HepG2 (cell line): ENCODE data around the gene SPATA25. TPM values are rescaled to one million over a fixed set of nuclear protein-coding genes. Genes with fewer than 3 reads are reported as not detected.

Experiments used
- CENPX ChIP-seq: sonication (generic); formaldehyde crosslinking; IDR thresholded peaks from 2 replicates; pipeline ENCODE4 v1.9.0; 2021; ENCODE audit warnings: mild to moderate bottlenecking, missing genetic modification reagents, moderate library complexity
- ELF3 ChIP-seq: IDR thresholded peaks from 2 replicates; pipeline ENCODE4 v1.6.1; 2016; ENCODE audit warnings: missing genetic modification reagents, missing compliant biosample characterization
- LCORL ChIP-seq, 2 experiments: fragments of 450-650 bp in 1 of 2; sonication (generic) in 1 of 2; formaldehyde crosslinking in 1 of 2; IDR thresholded peaks; 2 replicates each; pipeline versions ENCODE4 v1.5.0 to v1.6.1; 2017 to 2020; ENCODE audit warnings: antibody characterized with exemption in 1 of 2, missing genetic modification reagents in 1 of 2
- MTF1 ChIP-seq: sonication (generic); formaldehyde crosslinking; IDR thresholded peaks from 2 replicates; pipeline ENCODE4 v1.5.0; 2020; ENCODE audit warnings: missing genetic modification reagents
- SOX5 ChIP-seq: IDR thresholded peaks from 2 replicates; pipeline ENCODE4 v1.6.1; 2016; ENCODE audit warnings: borderline replicate concordance
- SP2 ChIP-seq: sonication (generic); formaldehyde crosslinking; IDR thresholded peaks from 2 replicates; pipeline ENCODE4 v1.5.1; 2020; ENCODE audit warnings: mild to moderate bottlenecking, missing genetic modification reagents
- ZMAT3 ChIP-seq: sonication (generic); formaldehyde crosslinking; conservative IDR thresholded peaks from 2 replicates; pipeline ENCODE4 v1.7.0; 2021; ENCODE audit warnings: missing genetic modification reagents
- ZNF121 ChIP-seq: sonication (generic); formaldehyde crosslinking; IDR thresholded peaks from 2 replicates; pipeline ENCODE4 v1.5.0; 2020; ENCODE audit warnings: mild to moderate bottlenecking, missing genetic modification reagents
- ZNF326 ChIP-seq: sonication (generic); formaldehyde crosslinking; IDR thresholded peaks from 2 replicates; pipeline ENCODE4 v1.4.0; 2020; ENCODE audit warnings: missing genetic modification reagents, borderline replicate concordance
- ZNF547 ChIP-seq: sonication (generic); formaldehyde crosslinking; IDR thresholded peaks from 2 replicates; pipeline ENCODE4 v1.5.1; 2020; ENCODE audit warnings: mild to moderate bottlenecking, missing genetic modification reagents
- ZNF652 ChIP-seq: IDR thresholded peaks from 2 replicates; pipeline ENCODE4 v1.6.1; 2016; ENCODE audit warnings: low read depth, borderline replicate concordance
- polyA plus RNA-seq, 8 experiments: library from polyadenylated mRNA; depleted of rRNA in 3 of 8; stranded (reverse) in 7 of 8; unstranded in 1 of 8; fragments of >200 nt; fragmentation: Illumina TruSeq in 4 of 8; extraction: Trizol in 4 of 8; gene quantifications; 2 replicates each; pipeline versions ENCODE4 v1.2.1 to v1.2.3, GENCODE V29; 2011 to 2016; ENCODE audit warnings: low read depth in 4 of 8, missing spikeins in 1 of 8, mixed read lengths in 1 of 8; ENCODE audit not compliant: insufficient read depth in 1 of 8
- total RNA-seq, 5 experiments: library from RNA; depleted of rRNA; stranded (reverse); fragments of >200 nt; fragmentation: Illumina TruSeq; extraction: Trizol; gene quantifications; 2 replicates each; pipeline ENCODE4 v1.2.3, GENCODE V29; 2016; ENCODE audit warnings: low read depth in 1 of 5
- TF ChIP-seq, protein P1 (sequence below): sonication (generic); formaldehyde crosslinking; IDR thresholded peaks from 2 replicates; pipeline ENCODE4 v1.8.1; 2022; ENCODE audit warnings: low read depth, mild to moderate bottlenecking, missing genetic modification reagents
- TF ChIP-seq, protein P2 (sequence below): sonication (generic); IDR thresholded peaks from 2 replicates; pipeline ENCODE4 v1.6.1; 2016; ENCODE audit warnings: low read depth, borderline replicate concordance
- TF ChIP-seq, protein P3 (sequence below): sonication (generic); formaldehyde crosslinking; IDR thresholded peaks from 2 replicates; pipeline ENCODE4 v1.5.1; 2020; ENCODE audit warnings: mild to moderate bottlenecking, missing genetic modification reagents
- TF ChIP-seq, protein P4 (sequence below): sonication (generic); formaldehyde crosslinking; IDR thresholded peaks from 2 replicates; pipeline ENCODE4 v1.5.1; 2020; ENCODE audit warnings: mild to moderate bottlenecking, missing genetic modification reagents, moderate library complexity
- TF ChIP-seq, protein P5 (sequence below): sonication (generic); formaldehyde crosslinking; IDR thresholded peaks from 2 replicates; pipeline ENCODE4 v1.4.0; 2020; ENCODE audit warnings: missing genetic modification reagents, borderline replicate concordance

SPATA25 gene
- total and polyA plus RNA-seq, 2 of the 13 experiments (the other 11 are each of a cell fraction or from before 2014, with no cell fraction given): 4.8 to 7.6 TPM

DNA sequence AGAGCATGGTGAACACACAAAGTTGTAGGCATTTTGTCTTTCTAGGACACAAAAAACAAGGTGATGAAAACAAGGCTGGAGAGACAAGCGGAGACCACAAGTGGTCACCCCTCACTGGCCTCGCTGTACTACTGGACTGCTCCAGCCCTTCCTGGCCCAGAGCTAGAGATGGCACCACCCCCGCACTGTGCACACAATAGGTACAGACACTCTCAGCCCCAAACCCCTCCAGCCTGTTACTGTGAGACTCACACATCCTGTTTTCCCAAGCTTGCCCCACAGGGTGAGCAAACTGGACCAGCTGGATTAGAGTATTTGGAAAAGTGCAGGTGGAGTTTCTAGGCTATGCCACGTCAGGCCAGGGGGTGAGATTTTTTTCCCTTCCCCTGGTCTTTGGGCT, 14.8 kb downstream of the SPATA25 start (continued):
- TF ChIP-seq, protein P1, sequence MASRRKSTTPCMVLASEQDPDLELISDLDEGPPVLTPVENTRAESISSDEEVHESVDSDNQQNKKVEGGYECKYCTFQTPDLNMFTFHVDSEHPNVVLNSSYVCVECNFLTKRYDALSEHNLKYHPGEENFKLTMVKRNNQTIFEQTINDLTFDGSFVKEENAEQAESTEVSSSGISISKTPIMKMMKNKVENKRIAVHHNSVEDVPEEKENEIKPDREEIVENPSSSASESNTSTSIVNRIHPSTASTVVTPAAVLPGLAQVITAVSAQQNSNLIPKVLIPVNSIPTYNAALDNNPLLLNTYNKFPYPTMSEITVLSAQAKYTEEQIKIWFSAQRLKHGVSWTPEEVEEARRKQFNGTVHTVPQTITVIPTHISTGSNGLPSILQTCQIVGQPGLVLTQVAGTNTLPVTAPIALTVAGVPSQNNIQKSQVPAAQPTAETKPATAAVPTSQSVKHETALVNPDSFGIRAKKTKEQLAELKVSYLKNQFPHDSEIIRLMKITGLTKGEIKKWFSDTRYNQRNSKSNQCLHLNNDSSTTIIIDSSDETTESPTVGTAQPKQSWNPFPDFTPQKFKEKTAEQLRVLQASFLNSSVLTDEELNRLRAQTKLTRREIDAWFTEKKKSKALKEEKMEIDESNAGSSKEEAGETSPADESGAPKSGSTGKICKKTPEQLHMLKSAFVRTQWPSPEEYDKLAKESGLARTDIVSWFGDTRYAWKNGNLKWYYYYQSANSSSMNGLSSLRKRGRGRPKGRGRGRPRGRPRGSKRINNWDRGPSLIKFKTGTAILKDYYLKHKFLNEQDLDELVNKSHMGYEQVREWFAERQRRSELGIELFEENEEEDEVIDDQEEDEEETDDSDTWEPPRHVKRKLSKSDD: no peak
- no peak for TF ChIP-seq ZNF652
- TF ChIP-seq, protein P2, sequence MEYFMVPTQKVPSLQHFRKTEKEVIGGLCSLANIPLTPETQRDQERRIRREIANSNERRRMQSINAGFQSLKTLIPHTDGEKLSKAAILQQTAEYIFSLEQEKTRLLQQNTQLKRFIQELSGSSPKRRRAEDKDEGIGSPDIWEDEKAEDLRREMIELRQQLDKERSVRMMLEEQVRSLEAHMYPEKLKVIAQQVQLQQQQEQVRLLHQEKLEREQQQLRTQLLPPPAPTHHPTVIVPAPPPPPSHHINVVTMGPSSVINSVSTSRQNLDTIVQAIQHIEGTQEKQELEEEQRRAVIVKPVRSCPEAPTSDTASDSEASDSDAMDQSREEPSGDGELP: 0 out of 2 replicates have a peak, but pooled peaks have one; percentile 35
- TF ChIP-seq, protein P3, sequence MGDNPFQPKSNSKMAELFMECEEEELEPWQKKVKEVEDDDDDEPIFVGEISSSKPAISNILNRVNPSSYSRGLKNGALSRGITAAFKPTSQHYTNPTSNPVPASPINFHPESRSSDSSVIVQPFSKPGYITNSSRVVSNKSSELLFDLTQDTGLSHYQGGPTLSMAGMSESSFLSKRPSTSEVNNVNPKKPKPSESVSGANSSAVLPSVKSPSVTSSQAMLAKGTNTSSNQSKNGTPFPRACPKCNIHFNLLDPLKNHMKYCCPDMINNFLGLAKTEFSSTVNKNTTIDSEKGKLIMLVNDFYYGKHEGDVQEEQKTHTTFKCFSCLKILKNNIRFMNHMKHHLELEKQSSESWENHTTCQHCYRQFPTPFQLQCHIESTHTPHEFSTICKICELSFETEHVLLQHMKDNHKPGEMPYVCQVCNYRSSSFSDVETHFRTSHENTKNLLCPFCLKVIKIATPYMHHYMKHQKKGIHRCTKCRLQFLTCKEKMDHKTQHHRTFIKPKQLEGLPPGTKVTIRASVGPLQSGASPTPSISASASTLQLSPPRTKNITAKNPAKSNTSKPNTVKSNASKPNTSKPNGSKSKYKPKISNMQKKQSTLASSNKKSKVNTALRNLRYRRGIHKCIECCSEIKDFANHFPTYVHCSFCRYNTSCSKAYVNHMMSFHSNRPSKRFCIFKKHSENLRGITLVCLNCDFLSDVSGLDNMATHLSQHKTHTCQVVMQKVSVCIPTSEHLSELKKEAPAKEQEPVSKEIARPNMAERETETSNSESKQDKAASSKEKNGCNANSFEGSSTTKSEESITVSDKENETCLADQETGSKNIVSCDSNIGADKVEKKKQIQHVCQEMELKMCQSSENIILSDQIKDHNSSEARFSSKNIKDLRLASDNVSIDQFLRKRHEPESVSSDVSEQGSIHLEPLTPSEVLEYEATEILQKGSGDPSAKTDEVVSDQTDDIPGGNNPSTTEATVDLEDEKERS (CRISPR knock-in tag): 0 out of 2 replicates have a peak, but pooled peaks have one; percentile 24
- TF ChIP-seq, protein P4, sequence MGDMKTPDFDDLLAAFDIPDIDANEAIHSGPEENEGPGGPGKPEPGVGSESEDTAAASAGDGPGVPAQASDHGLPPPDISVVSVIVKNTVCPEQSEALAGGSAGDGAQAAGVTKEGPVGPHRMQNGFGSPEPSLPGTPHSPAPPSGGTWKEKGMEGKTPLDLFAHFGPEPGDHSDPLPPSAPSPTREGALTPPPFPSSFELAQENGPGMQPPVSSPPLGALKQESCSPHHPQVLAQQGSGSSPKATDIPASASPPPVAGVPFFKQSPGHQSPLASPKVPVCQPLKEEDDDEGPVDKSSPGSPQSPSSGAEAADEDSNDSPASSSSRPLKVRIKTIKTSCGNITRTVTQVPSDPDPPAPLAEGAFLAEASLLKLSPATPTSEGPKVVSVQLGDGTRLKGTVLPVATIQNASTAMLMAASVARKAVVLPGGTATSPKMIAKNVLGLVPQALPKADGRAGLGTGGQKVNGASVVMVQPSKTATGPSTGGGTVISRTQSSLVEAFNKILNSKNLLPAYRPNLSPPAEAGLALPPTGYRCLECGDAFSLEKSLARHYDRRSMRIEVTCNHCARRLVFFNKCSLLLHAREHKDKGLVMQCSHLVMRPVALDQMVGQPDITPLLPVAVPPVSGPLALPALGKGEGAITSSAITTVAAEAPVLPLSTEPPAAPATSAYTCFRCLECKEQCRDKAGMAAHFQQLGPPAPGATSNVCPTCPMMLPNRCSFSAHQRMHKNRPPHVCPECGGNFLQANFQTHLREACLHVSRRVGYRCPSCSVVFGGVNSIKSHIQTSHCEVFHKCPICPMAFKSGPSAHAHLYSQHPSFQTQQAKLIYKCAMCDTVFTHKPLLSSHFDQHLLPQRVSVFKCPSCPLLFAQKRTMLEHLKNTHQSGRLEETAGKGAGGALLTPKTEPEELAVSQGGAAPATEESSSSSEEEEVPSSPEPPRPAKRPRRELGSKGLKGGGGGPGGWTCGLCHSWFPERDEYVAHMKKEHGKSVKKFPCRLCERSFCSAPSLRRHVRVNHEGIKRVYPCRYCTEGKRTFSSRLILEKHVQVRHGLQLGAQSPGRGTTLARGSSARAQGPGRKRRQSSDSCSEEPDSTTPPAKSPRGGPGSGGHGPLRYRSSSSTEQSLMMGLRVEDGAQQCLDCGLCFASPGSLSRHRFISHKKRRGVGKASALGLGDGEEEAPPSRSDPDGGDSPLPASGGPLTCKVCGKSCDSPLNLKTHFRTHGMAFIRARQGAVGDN: peak; percentile 42
- 0 out of 2 replicates have a peak, but pooled peaks have one; percentile 21 for TF ChIP-seq ELF3 (CRISPR knock-in tag)
- TF ChIP-seq SP2 (CRISPR knock-in tag): 0 out of 2 replicates have a peak, but pooled peaks have one; percentile 22
- no peak for TF ChIP-seq ZMAT3 (CRISPR knock-in tag)
- TF ChIP-seq MTF1 (CRISPR knock-in tag): no peak
- TF ChIP-seq, protein P5, sequence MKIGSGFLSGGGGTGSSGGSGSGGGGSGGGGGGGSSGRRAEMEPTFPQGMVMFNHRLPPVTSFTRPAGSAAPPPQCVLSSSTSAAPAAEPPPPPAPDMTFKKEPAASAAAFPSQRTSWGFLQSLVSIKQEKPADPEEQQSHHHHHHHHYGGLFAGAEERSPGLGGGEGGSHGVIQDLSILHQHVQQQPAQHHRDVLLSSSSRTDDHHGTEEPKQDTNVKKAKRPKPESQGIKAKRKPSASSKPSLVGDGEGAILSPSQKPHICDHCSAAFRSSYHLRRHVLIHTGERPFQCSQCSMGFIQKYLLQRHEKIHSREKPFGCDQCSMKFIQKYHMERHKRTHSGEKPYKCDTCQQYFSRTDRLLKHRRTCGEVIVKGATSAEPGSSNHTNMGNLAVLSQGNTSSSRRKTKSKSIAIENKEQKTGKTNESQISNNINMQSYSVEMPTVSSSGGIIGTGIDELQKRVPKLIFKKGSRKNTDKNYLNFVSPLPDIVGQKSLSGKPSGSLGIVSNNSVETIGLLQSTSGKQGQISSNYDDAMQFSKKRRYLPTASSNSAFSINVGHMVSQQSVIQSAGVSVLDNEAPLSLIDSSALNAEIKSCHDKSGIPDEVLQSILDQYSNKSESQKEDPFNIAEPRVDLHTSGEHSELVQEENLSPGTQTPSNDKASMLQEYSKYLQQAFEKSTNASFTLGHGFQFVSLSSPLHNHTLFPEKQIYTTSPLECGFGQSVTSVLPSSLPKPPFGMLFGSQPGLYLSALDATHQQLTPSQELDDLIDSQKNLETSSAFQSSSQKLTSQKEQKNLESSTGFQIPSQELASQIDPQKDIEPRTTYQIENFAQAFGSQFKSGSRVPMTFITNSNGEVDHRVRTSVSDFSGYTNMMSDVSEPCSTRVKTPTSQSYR (CRISPR knock-in tag): peak; percentile 63; the same call in 1 of the 2 replicates
- 0 out of 2 replicates have a peak, but pooled peaks have one; percentile 18 for TF ChIP-seq SOX5
- no peak for TF ChIP-seq ZNF326 (CRISPR knock-in tag)
- no peak for TF ChIP-seq ZNF121 (CRISPR knock-in tag)
- no peak for TF ChIP-seq CENPX (CRISPR knock-in tag)
- TF ChIP-seq LCORL (IDR thresholded peaks at IDR 0.05): no peak
- 0 out of 2 replicates have a peak, but pooled peaks have one; percentile 39 for TF ChIP-seq LCORL (CRISPR knock-in tag; IDR thresholded peaks at IDR 0.05)
- TF ChIP-seq ZNF547 (CRISPR knock-in tag): no peak
